ENCODE results near the gene FMO5.

FMO5 gene

DNA sequence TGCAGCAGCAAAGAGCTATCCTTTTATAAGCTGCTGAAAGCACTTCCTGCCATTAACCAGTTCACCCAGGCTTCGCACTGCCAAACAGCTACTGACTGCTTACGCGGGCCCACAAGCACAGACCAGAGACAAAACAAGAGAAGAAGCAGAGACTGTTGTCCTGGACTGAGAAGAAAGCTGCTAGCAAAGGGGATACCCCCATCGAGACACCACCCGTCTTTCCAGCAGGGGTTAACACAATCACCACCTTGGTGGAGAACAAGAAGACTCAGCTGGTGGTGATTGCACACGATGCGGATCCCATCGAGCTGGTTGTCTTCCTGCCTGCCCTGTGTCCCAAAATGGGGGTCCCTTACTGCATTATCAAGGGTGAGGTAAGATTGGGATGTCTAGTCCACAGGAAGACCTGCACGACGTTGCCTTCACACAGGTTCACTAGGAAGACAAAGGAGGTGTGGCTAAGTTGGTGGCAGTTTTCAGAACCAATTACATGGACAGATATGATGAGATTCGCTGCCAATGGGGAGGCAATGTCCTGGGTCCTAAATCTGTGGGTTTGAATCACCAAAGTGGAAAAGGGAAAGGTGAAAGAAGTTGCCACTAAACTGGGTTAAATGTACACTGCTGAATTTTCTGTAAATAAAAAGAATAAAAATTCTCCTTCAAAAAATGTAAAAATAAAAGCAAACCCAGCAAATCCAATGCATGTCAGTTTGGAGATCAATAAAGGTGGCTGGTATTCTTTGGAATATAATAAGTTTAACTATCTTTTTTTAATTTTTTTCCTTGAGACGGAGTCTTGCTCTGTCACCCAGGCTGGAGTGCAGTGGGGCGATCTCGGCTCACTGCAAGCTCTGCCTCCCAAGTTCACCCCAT lies 1.2 kb downstream of the FMO5 start:
- no peak overlapping the region for H3K4me3 ChIP-seq (ENCODE audit: low read depth, low read length)
- TF ChIP-seq, protein P1, sequence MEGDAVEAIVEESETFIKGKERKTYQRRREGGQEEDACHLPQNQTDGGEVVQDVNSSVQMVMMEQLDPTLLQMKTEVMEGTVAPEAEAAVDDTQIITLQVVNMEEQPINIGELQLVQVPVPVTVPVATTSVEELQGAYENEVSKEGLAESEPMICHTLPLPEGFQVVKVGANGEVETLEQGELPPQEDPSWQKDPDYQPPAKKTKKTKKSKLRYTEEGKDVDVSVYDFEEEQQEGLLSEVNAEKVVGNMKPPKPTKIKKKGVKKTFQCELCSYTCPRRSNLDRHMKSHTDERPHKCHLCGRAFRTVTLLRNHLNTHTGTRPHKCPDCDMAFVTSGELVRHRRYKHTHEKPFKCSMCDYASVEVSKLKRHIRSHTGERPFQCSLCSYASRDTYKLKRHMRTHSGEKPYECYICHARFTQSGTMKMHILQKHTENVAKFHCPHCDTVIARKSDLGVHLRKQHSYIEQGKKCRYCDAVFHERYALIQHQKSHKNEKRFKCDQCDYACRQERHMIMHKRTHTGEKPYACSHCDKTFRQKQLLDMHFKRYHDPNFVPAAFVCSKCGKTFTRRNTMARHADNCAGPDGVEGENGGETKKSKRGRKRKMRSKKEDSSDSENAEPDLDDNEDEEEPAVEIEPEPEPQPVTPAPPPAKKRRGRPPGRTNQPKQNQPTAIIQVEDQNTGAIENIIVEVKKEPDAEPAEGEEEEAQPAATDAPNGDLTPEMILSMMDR (IDR thresholded peaks at IDR 0.05; ENCODE audit: borderline replicate concordance, insufficient read depth, low read depth, low read length): no peak

DNA sequence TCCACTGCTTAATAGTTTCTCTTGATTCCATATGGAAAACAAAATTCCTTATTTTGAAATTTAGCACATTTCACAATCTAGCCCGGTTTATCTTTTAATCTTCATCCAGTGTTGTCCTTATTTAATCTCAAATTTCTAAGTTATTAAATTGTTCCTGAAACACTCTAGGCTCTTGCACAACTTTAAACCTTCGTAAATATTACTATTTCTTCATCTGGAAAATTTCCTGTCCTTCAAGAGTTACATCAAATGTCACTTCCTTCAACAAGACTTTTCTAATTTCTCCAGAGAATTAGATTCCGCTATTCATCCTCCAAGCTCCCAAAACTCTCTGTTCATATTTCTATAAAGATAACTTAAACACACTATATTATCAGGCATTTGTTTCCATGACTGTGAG lies 6.5 kb downstream of the FMO5 start:
- TF ChIP-seq, protein P1 (IDR thresholded peaks at IDR 0.05; ENCODE audit: borderline replicate concordance, insufficient read depth, low read depth, low read length): no peak
- H3K4me3 ChIP-seq (ENCODE audit: low read depth, low read length): no peak overlapping the region

DNA sequence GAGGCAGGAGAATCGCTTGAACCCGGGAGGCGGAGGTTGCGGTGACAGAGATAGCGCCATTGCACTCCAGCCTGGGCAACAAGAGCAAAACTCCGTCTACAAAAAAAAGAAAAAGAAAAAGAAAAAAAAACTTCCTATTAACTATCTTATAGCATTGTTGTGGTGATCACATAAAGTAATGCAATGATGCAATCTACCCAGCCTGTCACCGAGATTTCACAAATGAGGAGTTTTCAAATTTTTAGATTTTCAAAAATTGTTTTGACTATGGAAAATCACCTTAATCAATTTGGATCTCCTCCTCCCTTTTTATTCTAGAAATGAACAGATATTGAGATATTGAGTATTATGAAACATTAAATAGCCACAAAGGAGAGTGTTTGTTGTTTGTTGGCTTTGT lies 8.0 kb downstream of the FMO5 start:
- no peak overlapping the region for H3K4me3 ChIP-seq (ENCODE audit: low read depth, low read length)
- TF ChIP-seq, protein P1 (IDR thresholded peaks at IDR 0.05; ENCODE audit: borderline replicate concordance, insufficient read depth, low read depth, low read length): no peak

DNA sequence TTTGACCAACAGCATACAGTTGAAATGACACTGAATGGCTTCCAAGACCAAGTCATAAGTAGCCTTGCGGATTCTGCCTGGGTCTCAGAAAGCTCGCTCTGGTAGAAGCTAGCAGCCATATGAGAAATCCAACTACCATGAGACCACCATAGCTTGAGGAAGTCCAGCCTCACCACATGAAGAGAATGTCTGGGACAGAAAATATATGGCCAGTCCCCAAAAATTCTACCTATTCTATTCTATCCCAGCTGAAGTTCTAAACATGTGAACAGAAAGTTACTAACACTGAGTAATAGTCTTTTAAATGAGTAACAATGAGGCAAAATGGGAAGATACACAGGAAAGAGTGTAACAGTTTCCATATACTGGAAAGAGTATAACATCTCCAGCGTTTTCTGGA lies 9.0 kb downstream of the FMO5 start:
- no peak overlapping the region for H3K4me3 ChIP-seq (ENCODE audit: low read depth, low read length)
- TF ChIP-seq, protein P1 (IDR thresholded peaks at IDR 0.05; ENCODE audit: borderline replicate concordance, insufficient read depth, low read depth, low read length): no peak

DNA sequence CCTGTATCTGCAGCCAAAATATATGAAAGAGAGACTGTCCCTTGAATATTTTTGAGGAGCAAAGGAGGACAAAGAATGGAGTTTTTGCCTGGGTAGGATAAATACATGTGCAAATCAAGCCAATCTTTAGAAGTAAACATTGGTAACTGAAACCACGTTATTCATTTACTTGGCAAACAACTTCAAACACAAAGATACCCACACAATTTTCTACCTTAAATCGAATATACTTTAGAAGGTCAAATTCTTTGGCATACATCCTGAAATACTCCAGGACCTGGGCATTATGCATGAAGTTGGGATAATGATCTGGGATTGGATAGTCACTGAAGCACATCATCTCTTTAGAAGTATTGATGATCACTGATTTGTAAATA lies 9.6 kb downstream of the FMO5 start:
- H3K4me3 ChIP-seq (ENCODE audit: low read depth, low read length): no peak overlapping the region
- TF ChIP-seq, protein P1 (IDR thresholded peaks at IDR 0.05; ENCODE audit: borderline replicate concordance, insufficient read depth, low read depth, low read length): no peak

DNA sequence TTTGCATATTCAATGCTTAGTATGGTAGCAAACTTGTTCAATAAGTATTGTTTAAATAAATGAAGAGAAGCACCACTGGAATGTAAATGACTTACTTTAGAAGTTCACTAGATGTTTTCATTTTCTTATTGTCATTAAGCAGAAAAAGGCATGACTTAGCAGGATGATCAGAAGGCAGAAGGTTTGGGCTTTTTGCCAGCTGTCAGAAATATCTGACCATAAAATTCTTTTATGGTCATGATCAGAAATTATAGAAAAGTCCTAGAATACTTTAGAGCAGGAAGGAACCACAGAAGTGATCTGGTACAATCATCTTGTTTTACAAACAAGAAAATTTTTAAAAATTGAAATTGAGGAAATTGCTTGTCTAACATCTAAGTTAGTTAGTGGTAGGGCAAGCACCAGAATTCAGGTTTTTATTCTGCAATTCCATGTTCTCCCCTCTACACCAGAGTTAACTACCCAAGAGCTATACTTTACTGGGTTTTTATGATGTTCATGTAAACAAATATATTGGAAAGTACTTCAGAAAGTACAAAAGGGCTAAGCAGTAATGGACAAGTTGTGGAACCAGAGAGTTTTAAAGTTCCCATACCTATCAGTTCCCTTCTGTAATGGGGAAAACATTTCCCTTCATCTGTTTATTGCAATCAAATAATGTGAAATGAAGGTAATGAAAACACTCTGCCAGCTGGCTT lies 10.1 kb downstream of the FMO5 start:
- TF ChIP-seq, protein P1 (IDR thresholded peaks at IDR 0.05; ENCODE audit: borderline replicate concordance, insufficient read depth, low read depth, low read length): no peak
- H3K4me3 ChIP-seq (ENCODE audit: low read depth, low read length): no peak overlapping the region

DNA sequence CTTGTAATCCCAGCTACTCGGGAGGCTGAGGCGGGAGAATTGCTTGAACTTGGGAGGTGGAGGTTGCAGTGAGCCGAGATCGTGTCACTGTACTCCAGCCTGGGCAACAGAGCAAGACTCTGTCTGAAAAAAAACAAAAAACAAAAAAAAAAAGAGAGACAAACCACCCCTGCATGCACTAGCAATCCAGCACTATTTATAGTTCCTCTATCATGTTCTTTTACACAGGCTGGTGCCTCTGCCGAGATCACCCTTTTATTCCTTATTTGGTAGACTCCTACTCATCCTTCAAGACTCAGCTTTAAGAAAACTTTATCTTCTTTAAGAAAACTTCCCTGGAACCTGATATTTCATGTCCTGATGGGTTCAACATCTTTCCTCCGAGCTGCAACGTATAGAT lies 10.8 kb downstream of the FMO5 start:
- TF ChIP-seq, protein P1 (IDR thresholded peaks at IDR 0.05; ENCODE audit: borderline replicate concordance, insufficient read depth, low read depth, low read length): no peak
- H3K4me3 ChIP-seq (ENCODE audit: low read depth, low read length): no peak overlapping the region
